GM19193 (cell line): Measurements from ENCODE around the gene USP44.

Source experiments
- POLR2A ChIP-seq: IDR thresholded peaks from 4 replicates; pipeline ENCODE4 v1.6.1; 2011; ENCODE audit not compliant: insufficient read depth, insufficient read length; ENCODE audit errors: extremely low read depth

Gene USP44

GRCh38 chr12:95551305-95551704, at the start of gene USP44:
Gene USP44, minus strand, starts transcription at chr12:95551476. Its CDS starts 17,220 bp downstream, at chr12:95534256.
- TF ChIP-seq POLR2A = no peak

- TF ChIP-seq POLR2A = no peak
Observed at GRCh38 chr12:95600567-95600966, 49.3 kb upstream of the USP44 start.

GRCh38 chr12:95599880-95600279, 48.6 kb upstream of the USP44 start:
- TF ChIP-seq POLR2A = no peak

GRCh38 chr12:95594136-95594535, 42.9 kb upstream of the USP44 start:
- no peak for TF ChIP-seq POLR2A

- TF ChIP-seq POLR2A = no peak
Observed at GRCh38 chr12:95593266-95593871, 42.1 kb upstream of the USP44 start.

GRCh38 chr12:95591731-95592130, 40.5 kb upstream of the USP44 start:
- no peak for TF ChIP-seq POLR2A

GRCh38 chr12:95590775-95591174, 39.5 kb upstream of the USP44 start:
- TF ChIP-seq POLR2A = no peak

- TF ChIP-seq POLR2A = no peak
Observed at GRCh38 chr12:95583933-95584332, 32.7 kb upstream of the USP44 start.

GRCh38 chr12:95582230-95583058, 31.2 kb upstream of the USP44 start:
- no peak for TF ChIP-seq POLR2A

GRCh38 chr12:95577820-95578219, 26.5 kb upstream of the USP44 start:
- no peak for TF ChIP-seq POLR2A

GRCh38 chr12:95574799-95575452, 23.6 kb upstream of the USP44 start:
- no peak for TF ChIP-seq POLR2A

- no peak for TF ChIP-seq POLR2A
Observed at GRCh38 chr12:95573951-95574576, 22.8 kb upstream of the USP44 start.

- no peak for TF ChIP-seq POLR2A
Observed at GRCh38 chr12:95571369-95571768, 20.1 kb upstream of the USP44 start.

GRCh38 chr12:95557625-95558024, 6.3 kb upstream of the USP44 start:
- no peak for TF ChIP-seq POLR2A

- TF ChIP-seq POLR2A = no peak
Observed at GRCh38 chr12:95554532-95555071, 3.3 kb upstream of the USP44 start.

GRCh38 chr12:95553197-95553943, 2.1 kb upstream of the USP44 start:
- no peak for TF ChIP-seq POLR2A
